H9 (cell line): ENCODE measurements around the gene PLXNA2. TPM values are rescaled to one million over a fixed set of nuclear protein-coding genes. Genes with fewer than 3 reads are reported as not detected.

Experiments
- DNase-seq: peaks from one replicate; pipeline ENCODE4 v3.0.0-alpha.2; 2017
- H2AFZ ChIP-seq: one replicate; pipeline ENCODE4 v1.6.1; 2013; ENCODE audit warnings: mild to moderate bottlenecking, low read length, control low read depth, moderate library complexity
- H2AK5ac ChIP-seq: 2 replicates; pipeline ENCODE4 v1.6.1; 2013; ENCODE audit warnings: low read length, control low read depth, mixed read lengths; ENCODE audit not compliant: insufficient read length
- H2BK120ac ChIP-seq: one replicate; pipeline ENCODE4 v1.6.1; 2013; ENCODE audit warnings: low read depth, mild to moderate bottlenecking, low read length, control low read depth, inconsistent platforms; ENCODE audit not compliant: poor library complexity, severe bottlenecking
- H2BK12ac ChIP-seq: 2 replicates; pipeline ENCODE4 v1.6.1; 2013; ENCODE audit warnings: low read length, control low read depth, mixed read lengths, low read depth; ENCODE audit not compliant: insufficient read length
- H2BK15ac ChIP-seq: 2 replicates; pipeline ENCODE4 v1.6.1; 2013; ENCODE audit warnings: low read depth, low read length, control low read depth
- H2BK20ac ChIP-seq: one replicate; pipeline ENCODE4 v1.6.1; 2013; ENCODE audit warnings: low read depth, mild to moderate bottlenecking, low read length, control low read depth, inconsistent platforms; ENCODE audit not compliant: poor library complexity, severe bottlenecking
- H2BK5ac ChIP-seq: 2 replicates; pipeline ENCODE4 v1.6.1; 2013; ENCODE audit warnings: low read length, control low read depth, mixed read lengths; ENCODE audit not compliant: insufficient read length
- H3K14ac ChIP-seq: 2 replicates; pipeline ENCODE4 v1.6.1; 2013; ENCODE audit warnings: low read length, control low read depth; ENCODE audit not compliant: insufficient read depth
- H3K18ac ChIP-seq: 2 replicates; pipeline ENCODE4 v1.6.1; 2013; ENCODE audit warnings: low read depth, mild to moderate bottlenecking, mixed read lengths, low read length, control low read depth; ENCODE audit not compliant: insufficient read length
- H3K23ac ChIP-seq: 2 replicates; pipeline ENCODE4 v1.6.1; 2013; ENCODE audit warnings: low read length, control low read depth, mixed read lengths, low read depth; ENCODE audit not compliant: insufficient read length
- H3K23me2 ChIP-seq: 2 replicates; pipeline ENCODE4 v1.6.1; 2013; ENCODE audit warnings: low read depth, mild to moderate bottlenecking, mixed read lengths, low read length, control low read depth; ENCODE audit not compliant: insufficient read length, poor library complexity, severe bottlenecking
- H3K27ac ChIP-seq: 2 replicates; pipeline ENCODE4 v1.5.1; 2013; ENCODE audit warnings: low read length, control low read depth, mixed read lengths, low read depth; ENCODE audit not compliant: insufficient read length
- H3K27me3 ChIP-seq: 2 replicates; pipeline ENCODE4 v1.6.1; 2013; ENCODE audit warnings: low read length, control low read depth, inconsistent platforms; ENCODE audit not compliant: insufficient read depth
- H3K4ac ChIP-seq: 2 replicates; pipeline ENCODE4 v1.6.1; 2013; ENCODE audit warnings: low read depth, mild to moderate bottlenecking, control low read depth, inconsistent platforms, low read length, moderate library complexity
- H3K4me1 ChIP-seq: 2 replicates; pipeline ENCODE4 v1.6.1; 2013; ENCODE audit warnings: low read length, control low read depth, inconsistent platforms; ENCODE audit not compliant: insufficient read depth
- H3K4me2 ChIP-seq: 2 replicates; pipeline ENCODE4 v1.6.1; 2013; ENCODE audit warnings: low read length, control low read depth, mixed read lengths; ENCODE audit not compliant: insufficient read length, insufficient read depth
- H3K56ac ChIP-seq: 2 replicates; pipeline ENCODE4 v1.6.1; 2013; ENCODE audit warnings: low read depth, mild to moderate bottlenecking, mixed read lengths, low read length, control low read depth; ENCODE audit not compliant: insufficient read length
- H3K79me1 ChIP-seq: 2 replicates; pipeline ENCODE4 v1.6.1; 2013; ENCODE audit warnings: low read depth, mild to moderate bottlenecking, moderate library complexity, low read length, control low read depth, inconsistent platforms; ENCODE audit not compliant: insufficient read depth, poor library complexity, severe bottlenecking
- H3K79me2 ChIP-seq: 2 replicates; pipeline ENCODE4 v1.6.1; 2013; ENCODE audit warnings: low read length, control low read depth, inconsistent platforms; ENCODE audit not compliant: insufficient read depth
- H3K9ac ChIP-seq: 2 replicates; pipeline ENCODE4 v1.6.1; 2013; ENCODE audit warnings: low read length, control low read depth, mixed read lengths; ENCODE audit not compliant: insufficient read length; ENCODE audit errors: extremely low read depth
- H3K9me3 ChIP-seq: one replicate; pipeline ENCODE4 v1.6.1; 2013; ENCODE audit warnings: low read depth, low read length, inconsistent platforms; ENCODE audit not compliant: control insufficient read depth
- H3T11ph ChIP-seq: one replicate; pipeline ENCODE4 v1.6.1; 2013; ENCODE audit warnings: mild to moderate bottlenecking, low read length, control low read depth, inconsistent platforms
- H4K20me1 ChIP-seq: one replicate; pipeline ENCODE4 v1.6.1; 2013; ENCODE audit not compliant: control insufficient read depth, insufficient read length, insufficient read depth
- H4K5ac ChIP-seq: 2 replicates; pipeline ENCODE4 v1.6.1; 2013; ENCODE audit warnings: low read depth, mild to moderate bottlenecking, mixed read lengths, low read length, control low read depth; ENCODE audit not compliant: insufficient read length
- H4K8ac ChIP-seq: replicated peaks from 2 replicates; pipeline ENCODE4 v1.6.1; 2013; ENCODE audit warnings: low read length, control low read depth, mixed read lengths, low read depth; ENCODE audit not compliant: insufficient read length
- H4K91ac ChIP-seq: 2 replicates; pipeline ENCODE4 v1.6.1; 2013; ENCODE audit warnings: low read depth, mild to moderate bottlenecking, moderate library complexity, mixed read lengths, low read length, control low read depth; ENCODE audit not compliant: insufficient read length
- H3K27ac Mint-ChIP-seq, 3 experiments: 2 replicates in 2 of 3; 3 replicates in 1 of 3; pipeline ENCODE4 v1.8.0; 2020 to 2021; ENCODE audit warnings: mixed read lengths in 3 of 3, mild to moderate bottlenecking in 1 of 3, moderate library complexity in 1 of 3
- H3K27me3 Mint-ChIP-seq: 2 replicates; pipeline ENCODE4 v1.8.0; 2021; ENCODE audit warnings: low read depth, mild to moderate bottlenecking, moderate library complexity, mixed read lengths
- H3K36me3 Mint-ChIP-seq, 3 experiments: 2 replicates in 2 of 3; 3 replicates in 1 of 3; pipeline ENCODE4 v1.8.0; 2020 to 2021; ENCODE audit warnings: low read depth in 3 of 3, mixed read lengths in 3 of 3; ENCODE audit not compliant: insufficient read depth in 1 of 3
- H3K4me1 Mint-ChIP-seq, 2 experiments: 2 replicates each; pipeline ENCODE4 v1.8.0; 2020; ENCODE audit warnings: mixed read lengths in 2 of 2
- H3K4me3 Mint-ChIP-seq, 2 experiments: 2 replicates in 1 of 2; 3 replicates in 1 of 2; pipeline ENCODE4 v1.8.0; 2020 to 2021; ENCODE audit warnings: mild to moderate bottlenecking in 2 of 2, mixed read lengths in 2 of 2, moderate library complexity in 1 of 2
- H3K9me3 Mint-ChIP-seq, 2 experiments: 2 replicates in 1 of 2; 3 replicates in 1 of 2; pipeline ENCODE4 v1.8.0; 2020; ENCODE audit warnings: mild to moderate bottlenecking in 2 of 2, mixed read lengths in 2 of 2, moderate library complexity in 1 of 2
- CTCF ChIP-seq: fragments of 200-600 bp; sonication (generic); conservative IDR thresholded peaks from 3 replicates; pipeline ENCODE4 v1.8.0; 2021; ENCODE audit warnings: antibody characterized with exemption, mild to moderate bottlenecking
- WGBS: extraction: QIAGEN DNeasy Blood & Tissue Kit; methylation state at CpG from one replicate; pipeline ENCODE4 v1.1.7; 2013; ENCODE audit warnings: missing lambda C conversion rate, low lambda C conversion rate, mixed read lengths; ENCODE audit not compliant: insufficient read length; ENCODE audit errors: extremely low coverage; 5-methylcytosine and 5-hydroxymethylcytosine counted together
- total RNA-seq: library from RNA; stranded (reverse); gene quantifications from 2 replicates; pipeline ENCODE4 v1.2.1, GENCODE V29; 2021

The PLXNA2 gene
- total RNA-seq, 1 experiment from 2014 or later, result 0.57 TPM

- no peaks in the 10 kb centered on the region for H3K36me3 Mint-ChIP-seq
- Histone ChIP-seq H3K27ac (no peak overlapping the region), H2AFZ (no peak overlapping the region), H2BK12ac (no peak overlapping the region), H2AK5ac (no peak overlapping the region), H3K23me2 (no peaks in the 10 kb centered on the region), H4K5ac (no peak overlapping the region), H2BK15ac (no peak overlapping the region), H3K4ac (no peak overlapping the region), H3K9me3 (no peaks in the 10 kb centered on the region), H3K4me2 (no peak overlapping the region), H3K79me2 (no peaks in the 10 kb centered on the region), H3K9ac (no peak overlapping the region), H2BK20ac (no peak overlapping the region), H4K8ac (no peak overlapping the region), H3T11ph (no peak overlapping the region), H3K18ac (no peak overlapping the region), H3K56ac (no peak overlapping the region), H3K79me1 (no peaks in the 10 kb centered on the region), H2BK120ac (no peak overlapping the region), H3K23ac (no peak overlapping the region), H2BK5ac (no peak overlapping the region), H3K27me3 (no peaks in the 10 kb centered on the region; the same call in 1 of the 2 replicates), H4K91ac (no peak overlapping the region), H3K14ac (no peak overlapping the region), H4K20me1 (no peaks in the 10 kb centered on the region), H3K4me1 (no peaks in the 10 kb centered on the region)
- H3K27ac Mint-ChIP-seq, result no peak overlapping the region
- H3K27me3 Mint-ChIP-seq, result peaks cover 9% of the 10 kb centered on the region
- WGBS, result no CpG with 5 or more reads among the region's 2 CpGs
- DNase-seq, result no peak
- peaks cover 13 to 18% of the 10 kb centered on the region in 2 experiments for H3K4me1 Mint-ChIP-seq
- no peak for TF ChIP-seq CTCF
- no peak overlapping the region for H3K4me3 Mint-ChIP-seq
- H3K9me3 Mint-ChIP-seq, result no peaks in the 10 kb centered on the region; a peak in 1 of 5 replicates
Measured at GRCh38 chr1:208019257-208019656, 224.9 kb downstream of the PLXNA2 start.
